ENCODE results near the gene LIPG.

LIPG gene

DNA sequence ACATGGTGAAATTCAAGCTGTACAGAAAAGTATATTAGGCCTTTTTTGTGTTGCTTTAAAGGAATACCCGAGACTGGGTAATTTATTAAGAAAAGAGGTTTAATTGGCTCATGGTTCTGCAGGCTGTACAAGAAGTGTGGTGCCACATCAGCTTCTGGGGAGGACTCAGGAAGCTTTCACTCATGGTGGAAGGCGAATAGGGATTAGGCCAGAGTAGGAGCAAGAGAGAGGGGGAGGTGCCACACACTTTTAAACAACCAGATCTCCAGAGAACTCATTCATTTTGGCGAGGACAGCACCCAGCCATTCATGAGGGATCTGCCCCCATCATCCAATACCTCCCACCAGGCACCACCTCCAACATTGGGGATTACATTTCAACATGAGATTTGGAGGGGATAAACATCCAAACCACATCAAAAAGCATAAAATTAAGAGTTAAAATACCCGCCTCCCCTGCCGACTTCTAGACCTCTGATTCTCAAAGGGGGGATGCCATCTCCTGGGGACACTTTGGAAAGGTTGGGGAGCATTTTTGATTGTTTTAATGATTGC is 15.1 kb upstream of the LIPG start:
- no peak for DNase-seq

GRCh38 chr18:49547701-49548100 is 14.2 kb upstream of the LIPG start:
- DNase-seq, result no peak

DNA sequence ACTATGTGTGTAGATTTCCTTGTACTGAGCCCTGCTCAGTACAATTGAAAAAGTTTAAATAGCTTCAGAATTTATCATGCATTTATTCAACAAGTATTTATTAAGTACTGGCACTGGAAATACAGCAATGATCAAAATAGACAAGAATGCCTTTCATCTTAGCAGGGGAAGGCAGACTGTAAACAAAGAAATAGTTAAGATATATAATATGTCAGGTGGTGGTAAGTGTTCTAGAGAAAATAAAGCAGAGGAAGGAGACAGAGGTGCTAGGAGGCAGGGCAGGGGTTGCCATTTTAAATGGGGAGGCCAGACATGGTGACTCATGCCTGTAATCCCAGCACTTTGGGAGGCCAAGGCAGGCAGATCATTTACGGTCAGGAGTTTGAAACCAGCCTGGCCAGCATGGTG is 13.6 kb upstream of the LIPG start:
- DNase-seq, result no peak

- no peak for DNase-seq
Observed at GRCh38 chr18:49550621-49551339, 11.1 kb upstream of the LIPG start.

GRCh38 chr18:49553003-49553402 is 8.9 kb upstream of the LIPG start:
- no peak for DNase-seq

DNA sequence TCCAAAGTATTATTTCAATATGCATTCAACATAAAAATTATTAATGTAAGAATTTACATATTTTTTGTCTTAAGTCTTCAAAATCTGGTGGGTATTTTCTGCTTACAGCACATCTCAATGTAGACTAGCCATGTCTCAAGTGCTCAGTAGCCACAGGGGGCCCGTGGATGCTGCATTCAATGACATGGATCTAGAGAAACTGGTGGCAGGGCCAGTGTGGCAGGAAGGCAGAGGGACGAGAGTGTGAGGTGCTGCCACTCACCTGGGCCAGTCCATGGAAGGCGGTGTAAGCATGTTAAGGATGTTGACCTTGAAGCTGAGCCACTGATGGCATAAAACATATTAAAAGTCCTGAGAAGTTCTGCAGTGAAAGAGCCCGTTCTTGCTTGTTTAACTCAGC is 6.2 kb upstream of the LIPG start:
- DNase-seq, result no peak

- no peak for DNase-seq
Observed at GRCh38 chr18:49558356-49558755, 3.5 kb upstream of the LIPG start.

GRCh38 chr18:49559326-49559931 is 2.4 kb upstream of the LIPG start:
- peak; percentile 4 to 5 for DNase-seq

GRCh38 chr18:49560277-49560623 is 1.6 kb upstream of the LIPG start:
- DNase-seq, result no peak

- DNase-seq, result no peak
Observed at GRCh38 chr18:49560624-49561288, 1.1 kb upstream of the LIPG start.

- DNase-seq, result no peak
Observed at GRCh38 chr18:49562481-49563129, 748 bp downstream of the LIPG start.

- no peak for DNase-seq
Observed at GRCh38 chr18:49563130-49563540, 1.3 kb downstream of the LIPG start.

DNA sequence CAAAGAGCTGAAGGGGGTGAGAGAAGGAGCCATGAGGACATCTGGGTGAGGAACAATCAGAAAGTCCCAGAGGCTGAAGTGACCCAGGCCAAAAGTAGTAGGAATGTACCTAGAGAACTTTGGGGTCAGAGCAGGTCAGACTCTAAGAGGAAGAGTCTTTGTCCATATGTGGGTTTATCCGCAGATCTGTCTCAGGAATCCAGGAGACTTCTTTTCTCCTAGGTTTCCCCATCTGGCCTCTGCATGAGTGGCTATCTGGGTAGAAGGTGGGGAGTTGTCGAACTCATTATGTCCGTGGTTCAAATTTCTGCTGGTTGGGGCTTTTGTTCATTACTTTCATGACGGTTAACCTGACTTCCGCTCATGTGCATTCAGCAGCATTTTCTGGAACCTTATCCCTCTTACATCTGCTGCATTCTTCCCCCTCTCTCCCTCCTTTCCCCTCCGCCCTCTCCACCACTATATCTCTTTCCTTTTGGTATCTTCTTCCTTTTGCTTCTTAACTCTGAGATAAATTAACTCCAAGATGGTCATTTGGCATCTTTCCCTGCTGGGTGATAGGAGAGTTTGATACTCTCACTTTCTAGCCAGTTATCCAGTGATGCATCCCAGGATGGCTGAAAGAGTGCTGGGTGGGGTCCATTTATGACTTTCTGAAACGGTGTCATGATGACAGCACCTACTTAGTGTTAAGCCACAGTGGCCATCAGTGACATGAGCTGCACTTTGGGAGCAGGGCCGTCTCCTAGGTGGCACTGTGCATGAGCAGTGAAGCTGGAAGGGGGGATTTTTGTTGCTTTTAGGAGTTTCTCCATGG is 2.1 kb downstream of the LIPG start:
- DNase-seq, result no peak

DNA sequence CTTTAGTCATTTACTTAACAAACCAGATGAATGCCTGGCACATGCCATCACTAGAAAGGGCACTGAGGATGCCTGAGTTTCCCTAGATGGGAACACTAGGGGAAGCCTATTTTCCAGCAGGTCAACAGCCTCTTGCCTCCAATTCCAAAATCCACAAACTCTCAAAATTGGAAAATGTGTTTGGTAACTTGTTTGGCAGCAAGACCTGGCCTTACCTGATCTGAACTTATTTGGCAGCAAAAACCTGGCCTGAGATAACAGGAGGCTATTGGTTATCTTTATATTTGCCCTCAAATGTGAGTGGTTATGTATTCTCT is 2.6 kb downstream of the LIPG start:
- DNase-seq, result no peak

- no peak for DNase-seq
Observed at GRCh38 chr18:49565101-49565500, 3.2 kb downstream of the LIPG start.

DNA sequence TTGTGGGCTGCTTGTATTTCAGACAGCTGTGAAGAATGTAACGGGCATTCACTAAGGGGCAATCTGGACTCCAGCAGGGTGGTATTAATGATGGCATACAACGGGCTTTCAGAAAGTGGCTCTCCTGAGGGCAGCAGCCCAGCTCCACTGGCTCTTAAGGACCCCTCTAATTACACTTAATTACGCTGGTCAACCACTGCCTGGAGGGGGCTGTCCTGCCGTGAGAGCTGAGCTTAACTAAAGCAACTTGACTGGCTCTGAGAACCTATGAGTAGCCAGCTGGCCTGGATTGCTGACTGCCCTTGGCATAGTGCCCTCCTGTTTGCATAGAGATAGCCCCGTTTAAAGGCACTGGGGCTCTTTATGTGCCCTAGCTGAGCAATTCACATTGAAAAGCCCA is 3.8 kb downstream of the LIPG start:
- DNase-seq, result no peak

GRCh38 chr18:49566217-49566770 is 4.4 kb downstream of the LIPG start:
- no peak for DNase-seq

- DNase-seq, result no peak
Observed at GRCh38 chr18:49566985-49567384, 5.1 kb downstream of the LIPG start.

- DNase-seq, result no peak
Observed at GRCh38 chr18:49569724-49570123, 7.9 kb downstream of the LIPG start.

DNA sequence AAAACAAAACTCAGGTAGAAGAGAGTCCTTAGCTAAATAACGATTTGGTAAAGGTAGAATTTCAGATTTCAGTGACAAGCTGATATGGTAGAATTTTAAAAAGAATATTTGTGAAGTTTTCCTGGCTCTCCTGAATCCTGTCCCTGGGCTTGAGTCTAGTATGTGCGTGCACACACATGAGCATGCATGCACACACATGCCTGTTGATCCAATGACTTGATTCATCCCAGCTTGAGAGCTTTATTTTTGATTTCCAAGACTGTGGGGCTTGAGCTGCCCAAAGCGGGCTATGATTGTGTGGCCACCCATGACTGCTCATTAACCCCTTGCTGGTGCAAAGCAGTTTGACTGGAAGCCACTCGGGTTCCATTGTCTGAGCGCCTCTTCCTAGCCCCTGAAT is 9.0 kb downstream of the LIPG start:
- DNase-seq, result no peak

DNA sequence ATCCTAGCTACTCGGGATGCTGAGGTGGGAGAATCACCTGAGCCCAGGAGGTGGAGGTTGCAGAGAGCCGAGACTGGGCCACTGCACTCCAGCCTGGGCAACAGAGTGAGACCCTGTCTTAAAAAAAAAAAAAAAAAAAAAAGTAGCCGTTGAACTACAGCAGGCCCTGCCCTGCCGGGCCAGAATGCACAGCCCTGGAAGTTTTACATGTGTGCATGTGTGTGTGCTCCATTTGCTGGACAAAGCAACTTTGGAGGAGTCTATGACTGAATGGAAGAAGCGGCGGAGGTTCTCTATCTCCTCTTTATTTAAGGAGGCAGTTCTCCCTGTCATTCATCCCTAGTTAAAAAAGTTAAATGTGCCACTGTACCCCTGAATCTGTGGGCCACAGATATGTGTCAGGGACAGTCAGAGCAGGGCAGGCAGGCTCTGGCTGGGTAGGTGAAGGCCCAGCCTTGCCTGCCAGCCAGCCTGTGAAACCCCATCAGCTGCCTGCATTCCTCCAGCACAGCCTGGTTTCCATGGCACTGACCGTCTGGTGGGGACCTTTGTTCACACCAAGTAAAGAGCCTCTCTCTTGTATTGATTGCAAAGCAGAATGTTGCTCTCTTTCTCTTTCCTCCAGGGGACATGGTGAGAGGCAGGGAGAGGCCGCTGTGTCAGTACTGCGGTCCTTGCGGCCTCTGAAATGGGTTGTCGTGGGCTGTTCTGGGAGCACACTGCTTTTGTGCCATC is 10.9 kb downstream of the LIPG start:
- DNase-seq, result no peak

DNA sequence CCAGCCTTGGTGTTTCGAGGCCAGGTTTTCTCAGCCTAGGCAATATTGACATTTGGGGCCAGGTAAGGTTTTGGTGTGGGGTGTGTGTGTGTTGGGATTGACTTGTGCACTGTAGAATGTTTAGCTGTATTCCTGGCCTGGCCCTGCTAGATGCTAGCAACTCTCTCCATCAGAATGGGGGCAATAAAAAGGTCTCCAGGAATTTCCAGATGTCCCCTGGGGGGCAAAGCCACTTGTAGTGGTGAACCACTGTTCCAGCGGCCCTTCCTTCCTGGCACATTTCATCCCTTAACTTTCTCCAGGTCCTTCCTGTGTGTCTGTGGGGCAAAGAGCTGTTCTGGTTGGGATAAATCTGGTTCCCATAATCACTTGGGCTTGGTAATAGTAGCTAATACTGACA is 12.0 kb downstream of the LIPG start:
- DNase-seq, result no peak
